Neural progenitor cell (in vitro differentiated cells): ENCODE data around the gene ZSWIM5.

Source experiments
- CTCF ChIP-seq: fragments of 200-600 bp; sonication (generic); IDR thresholded peaks from 2 replicates; pipeline ENCODE4 v1.5.1; 2017; ENCODE audit warnings: antibody characterized with exemption, mild to moderate bottlenecking
- EZH2 ChIP-seq: fragments of 200-600 bp; sonication (generic); IDR thresholded peaks from 2 replicates; pipeline ENCODE4 v1.6.1; 2017; ENCODE audit warnings: antibody characterized with exemption, mild to moderate bottlenecking, moderate library complexity
- EZH2phosphoT487 ChIP-seq: fragments of 200-600 bp; sonication (generic); IDR thresholded peaks from 2 replicates; pipeline ENCODE4 v1.6.1; 2017; ENCODE audit warnings: antibody characterized with exemption

GRCh38 chr1:45216200-45216541 lies 9.8 kb upstream of the ZSWIM5 start:
- TF ChIP-seq CTCF (no peak), EZH2 (no peak), EZH2phosphoT487 (no peak)
